Keratinocyte (primary cell): ENCODE results near the gene KCTD14.

Experiments
- CTCF ChIP-seq, 3 experiments: IDR thresholded peaks in 1 of 3; conservative IDR thresholded peaks in 1 of 3; optimal IDR thresholded peaks in 1 of 3; 2 replicates in 2 of 3; 3 replicates in 1 of 3; pipeline versions ENCODE3 to v1.5.1; 2011; ENCODE audit warnings: low read length in 3 of 3, mild to moderate bottlenecking in 3 of 3, moderate library complexity in 2 of 3, control low read depth in 1 of 3, inconsistent platforms in 1 of 3; ENCODE audit not compliant: insufficient read depth in 2 of 3; ENCODE audit errors: extremely low read depth in 1 of 3
- EZH2 ChIP-seq: IDR thresholded peaks from one replicate; pipeline ENCODE4 v1.6.1; 2012; ENCODE audit warnings: inconsistent platforms, mild to moderate bottlenecking, low read length, moderate library complexity

GRCh38 chr11:78062671-78063070 lies 39.6 kb upstream of the KCTD14 start:
- no peak for TF ChIP-seq CTCF (optimal IDR thresholded peaks at IDR 0.05 in 1 of 3, IDR thresholded peaks at IDR 0.05 in 1 of 3, conservative IDR thresholded peaks at IDR 0.05 in 1 of 3; ENCODE audit: extremely low read depth in 1 of 3, insufficient read depth in 2 of 3, low read length in 3 of 3)
- TF ChIP-seq EZH2 = no peak
